ENCODE data around the gene OR6Y1.

The OR6Y1 gene

GRCh38 chr1:158554352-158554751, at the start of gene OR6Y1:
TSS of gene OR6Y1 (minus strand) at chr1:158554405. CDS start at chr1:158548105, 6,300 bp downstream.
- no peak for DNase-seq

GRCh38 chr1:158600735-158601134, 46.5 kb upstream of the OR6Y1 start:
- DNase-seq, result no peak

- no peak for DNase-seq
Observed at GRCh38 chr1:158586942-158587341, 32.7 kb upstream of the OR6Y1 start.

- no peak for DNase-seq
Observed at GRCh38 chr1:158583962-158584361, 29.8 kb upstream of the OR6Y1 start.

GRCh38 chr1:158579733-158580132, 25.5 kb upstream of the OR6Y1 start, which contains the start of gene OR10X1:
TSS of gene OR10X1 (minus strand) at chr1:158579899. CDS start at chr1:158579899, 0 bp downstream.
- DNase-seq, result no peak

- no peak for DNase-seq
Observed at GRCh38 chr1:158577561-158577960, 23.4 kb upstream of the OR6Y1 start.

- DNase-seq, result no peak
Observed at GRCh38 chr1:158572226-158572625, 18.0 kb upstream of the OR6Y1 start.

GRCh38 chr1:158570480-158570879, 16.3 kb upstream of the OR6Y1 start, which contains the start of gene OR6P1:
TSS of gene OR6P1 (minus strand) at chr1:158570580. CDS start at chr1:158563604, 6,976 bp downstream.
- DNase-seq, result no peak

GRCh38 chr1:158564608-158565007, 10.4 kb upstream of the OR6Y1 start:
- peak; percentile 51 for DNase-seq

- no peak for DNase-seq
Observed at GRCh38 chr1:158563853-158564252, 9.6 kb upstream of the OR6Y1 start.

GRCh38 chr1:158559696-158560095, 5.5 kb upstream of the OR6Y1 start:
- DNase-seq, result no peak

GRCh38 chr1:158552296-158552695, 1.9 kb downstream of the OR6Y1 start:
- no peak for DNase-seq

GRCh38 chr1:158547533-158547932, 6.7 kb downstream of the OR6Y1 start:
- no peak for DNase-seq

- no peak for DNase-seq
Observed at GRCh38 chr1:158537609-158538008, 16.6 kb downstream of the OR6Y1 start.

- DNase-seq, result no peak
Observed at GRCh38 chr1:158534496-158534895, 19.7 kb downstream of the OR6Y1 start.

GRCh38 chr1:158527190-158527815, 26.9 kb downstream of the OR6Y1 start:
- DNase-seq, result no peak

- no peak for DNase-seq
Observed at GRCh38 chr1:158521666-158522058, 32.5 kb downstream of the OR6Y1 start.

GRCh38 chr1:158520955-158521665, 33.1 kb downstream of the OR6Y1 start:
- no peak for DNase-seq

GRCh38 chr1:158520021-158520420, 34.2 kb downstream of the OR6Y1 start:
- no peak for DNase-seq

- DNase-seq, result no peak
Observed at GRCh38 chr1:158516966-158517365, 37.2 kb downstream of the OR6Y1 start.

- DNase-seq, result no peak
Observed at GRCh38 chr1:158509471-158510156, 44.6 kb downstream of the OR6Y1 start.

- no peak for DNase-seq
Observed at GRCh38 chr1:158507511-158507910, 46.7 kb downstream of the OR6Y1 start.

GRCh38 chr1:158506369-158506987, 47.7 kb downstream of the OR6Y1 start:
- peak; percentile 82 for DNase-seq
